ENCODE data around the gene HOOK1. TPM values are rescaled to one million over a fixed set of nuclear protein-coding genes. Genes with fewer than 3 reads are reported as not detected.

The HOOK1 gene
- total RNA-seq, 1 experiment from 2014 or later = 33.8 TPM

GRCh38 chr1:59768792-59769735 is 45.7 kb upstream of the HOOK1 start:
- ChIA-PET CTCF (interaction anchor here (1.1 to 1.2 kb wide), 2 partner anchors 10 kb away, joined by 4 read pairs; no protein-coding TSS in a partner anchor), POLR2A (interaction anchor here (0.6 kb wide), 1 partner anchor 50 kb away, joined by 3 read pairs; no protein-coding TSS in a partner anchor)
- DNase-seq (ENCODE audit: low spot score) = no peak
- Mint-ChIP-seq H3K27ac (no peak overlapping the region), H3K4me1 (peaks cover 16% of the 10 kb centered on the region), H3K27me3 (ENCODE audit: low read depth) (no peaks in the 10 kb centered on the region), H3K36me3 (no peaks in the 10 kb centered on the region), H3K9me3 (no peaks in the 10 kb centered on the region), H3K4me3 (no peak overlapping the region)
- ATAC-seq = no peak; the same call in 1 of the 2 replicates
- TF ChIP-seq GABPB1 (CRISPR knock-in tag; IDR thresholded peaks at IDR 0.05) (no peak), HMGA2 (CRISPR knock-in tag; IDR thresholded peaks at IDR 0.05) (no peak), PRDM15 (CRISPR knock-in tag; IDR thresholded peaks at IDR 0.05) (no peak), FOXJ3 (CRISPR knock-in tag; IDR thresholded peaks at IDR 0.05; ENCODE audit: borderline replicate concordance) (no peak), CTCF (IDR thresholded peaks at IDR 0.05) (no peak), MYBL2 (CRISPR knock-in tag; IDR thresholded peaks at IDR 0.05) (no peak), HMGXB4 (CRISPR knock-in tag; IDR thresholded peaks at IDR 0.05) (no peak), OVOL2 (CRISPR knock-in tag; IDR thresholded peaks at IDR 0.05; ENCODE audit: borderline replicate concordance) (no peak), ZNF512 (CRISPR knock-in tag; IDR thresholded peaks at IDR 0.05; ENCODE audit: borderline replicate concordance) (no peak), SMAD4 (CRISPR knock-in tag; IDR thresholded peaks at IDR 0.05) (no peak), E2F4 (CRISPR knock-in tag; IDR thresholded peaks at IDR 0.05; ENCODE audit: borderline replicate concordance, low read depth) (no peak), IRF2 (CRISPR knock-in tag; IDR thresholded peaks at IDR 0.05; ENCODE audit: borderline replicate concordance, low read depth) (no peak), E2F1 (CRISPR knock-in tag; IDR thresholded peaks at IDR 0.05) (no peak), PRRX2 (CRISPR knock-in tag; IDR thresholded peaks at IDR 0.05) (no peak)
- TF ChIP-seq, protein P1, sequence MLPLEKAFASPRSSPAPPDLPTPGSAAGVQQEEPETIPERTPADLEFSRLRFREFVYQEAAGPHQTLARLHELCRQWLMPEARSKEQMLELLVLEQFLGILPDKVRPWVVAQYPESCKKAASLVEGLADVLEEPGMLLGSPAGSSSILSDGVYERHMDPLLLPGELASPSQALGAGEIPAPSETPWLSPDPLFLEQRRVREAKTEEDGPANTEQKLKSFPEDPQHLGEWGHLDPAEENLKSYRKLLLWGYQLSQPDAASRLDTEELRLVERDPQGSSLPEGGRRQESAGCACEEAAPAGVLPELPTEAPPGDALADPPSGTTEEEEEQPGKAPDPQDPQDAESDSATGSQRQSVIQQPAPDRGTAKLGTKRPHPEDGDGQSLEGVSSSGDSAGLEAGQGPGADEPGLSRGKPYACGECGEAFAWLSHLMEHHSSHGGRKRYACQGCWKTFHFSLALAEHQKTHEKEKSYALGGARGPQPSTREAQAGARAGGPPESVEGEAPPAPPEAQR (CRISPR knock-in tag; IDR thresholded peaks at IDR 0.05) = no peak
- TF ChIP-seq, protein P2, sequence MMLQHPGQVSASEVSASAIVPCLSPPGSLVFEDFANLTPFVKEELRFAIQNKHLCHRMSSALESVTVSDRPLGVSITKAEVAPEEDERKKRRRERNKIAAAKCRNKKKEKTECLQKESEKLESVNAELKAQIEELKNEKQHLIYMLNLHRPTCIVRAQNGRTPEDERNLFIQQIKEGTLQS (CRISPR knock-in tag; conservative IDR thresholded peaks at IDR 0.05) = no peak
- TF ChIP-seq, protein P3, sequence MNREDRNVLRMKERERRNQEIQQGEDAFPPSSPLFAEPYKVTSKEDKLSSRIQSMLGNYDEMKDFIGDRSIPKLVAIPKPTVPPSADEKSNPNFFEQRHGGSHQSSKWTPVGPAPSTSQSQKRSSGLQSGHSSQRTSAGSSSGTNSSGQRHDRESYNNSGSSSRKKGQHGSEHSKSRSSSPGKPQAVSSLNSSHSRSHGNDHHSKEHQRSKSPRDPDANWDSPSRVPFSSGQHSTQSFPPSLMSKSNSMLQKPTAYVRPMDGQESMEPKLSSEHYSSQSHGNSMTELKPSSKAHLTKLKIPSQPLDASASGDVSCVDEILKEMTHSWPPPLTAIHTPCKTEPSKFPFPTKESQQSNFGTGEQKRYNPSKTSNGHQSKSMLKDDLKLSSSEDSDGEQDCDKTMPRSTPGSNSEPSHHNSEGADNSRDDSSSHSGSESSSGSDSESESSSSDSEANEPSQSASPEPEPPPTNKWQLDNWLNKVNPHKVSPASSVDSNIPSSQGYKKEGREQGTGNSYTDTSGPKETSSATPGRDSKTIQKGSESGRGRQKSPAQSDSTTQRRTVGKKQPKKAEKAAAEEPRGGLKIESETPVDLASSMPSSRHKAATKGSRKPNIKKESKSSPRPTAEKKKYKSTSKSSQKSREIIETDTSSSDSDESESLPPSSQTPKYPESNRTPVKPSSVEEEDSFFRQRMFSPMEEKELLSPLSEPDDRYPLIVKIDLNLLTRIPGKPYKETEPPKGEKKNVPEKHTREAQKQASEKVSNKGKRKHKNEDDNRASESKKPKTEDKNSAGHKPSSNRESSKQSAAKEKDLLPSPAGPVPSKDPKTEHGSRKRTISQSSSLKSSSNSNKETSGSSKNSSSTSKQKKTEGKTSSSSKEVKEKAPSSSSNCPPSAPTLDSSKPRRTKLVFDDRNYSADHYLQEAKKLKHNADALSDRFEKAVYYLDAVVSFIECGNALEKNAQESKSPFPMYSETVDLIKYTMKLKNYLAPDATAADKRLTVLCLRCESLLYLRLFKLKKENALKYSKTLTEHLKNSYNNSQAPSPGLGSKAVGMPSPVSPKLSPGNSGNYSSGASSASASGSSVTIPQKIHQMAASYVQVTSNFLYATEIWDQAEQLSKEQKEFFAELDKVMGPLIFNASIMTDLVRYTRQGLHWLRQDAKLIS (CRISPR knock-in tag; IDR thresholded peaks at IDR 0.05; ENCODE audit: borderline replicate concordance) = no peak
